Endothelial cell of umbilical vein (primary cell): ENCODE measurements around the gene CD1E. TPM values are rescaled to one million over a fixed set of nuclear protein-coding genes. Genes with fewer than 3 reads are reported as not detected.

Experiments
- BruUV-seq: library from RNA; stranded (reverse); fragments of 400-500 nt; replicated peaks from 2 replicates; lab custom pipeline; 2021; lab: Mats Ljungman, UMichigan
- CTCF ChIA-PET: fragments of 300-600, 350-600 bp; sonication (Branson Sonifier 250); formaldehyde crosslinking; loops from one replicate; lab custom pipeline; 2021; ENCODE audit warnings: antibody characterized with exemption, inconsistent platforms; lab: Charles Lee
- POLR2A ChIA-PET: fragments of 300-600, 350-600 bp; sonication (Branson Sonifier 250); formaldehyde crosslinking; loops from one replicate; lab custom pipeline; 2021; ENCODE audit warnings: antibody characterized with exemption, inconsistent platforms; lab: Charles Lee
- DNase-seq: peaks from one replicate; pipeline ENCODE4 v3.0.0-alpha.2; 2011; ENCODE audit warnings: low read depth, low spot score
- FAIRE-seq: peaks from 2 replicates; lab custom pipeline; 2011; peaks lifted over from hg19 to GRCh38; lab: Jason Lieb, UNC
- H2AFZ ChIP-seq: 2 replicates; pipeline ENCODE4 v1.6.0; 2012; ENCODE audit warnings: low read depth, low read length, control low read depth, inconsistent platforms
- H3K27ac ChIP-seq: 2 replicates; pipeline ENCODE4 v1.5.1; 2011; ENCODE audit warnings: low read depth, mild to moderate bottlenecking, control low read depth, low read length, moderate library complexity; ENCODE audit not compliant: insufficient read depth
- H3K27me3 ChIP-seq, 2 experiments: 2 replicates each; pipeline versions ENCODE4 v1.6.0 to v1.6.1; 2011; ENCODE audit warnings: low read length in 2 of 2, mixed read lengths in 1 of 2; ENCODE audit not compliant: control insufficient read depth in 2 of 2, insufficient read depth in 2 of 2
- H3K36me3 ChIP-seq, 2 experiments: 2 replicates in 1 of 2; 3 replicates in 1 of 2; pipeline ENCODE4 v1.5.1; 2011; ENCODE audit warnings: low read length in 2 of 2, mild to moderate bottlenecking in 1 of 2, moderate library complexity in 1 of 2; ENCODE audit not compliant: control insufficient read depth in 2 of 2, insufficient read depth in 2 of 2; ENCODE audit errors: extremely low read depth in 1 of 2
- H3K4me1 ChIP-seq: 3 replicates; pipeline ENCODE4 v1.5.1; 2011; ENCODE audit warnings: mild to moderate bottlenecking, low read length; ENCODE audit not compliant: control insufficient read depth, insufficient read depth; ENCODE audit errors: extremely low read depth
- H3K4me2 ChIP-seq: 2 replicates; pipeline ENCODE4 v1.6.1; 2011; ENCODE audit warnings: low read length, control low read depth, mixed read lengths; ENCODE audit not compliant: insufficient read depth
- H3K4me3 ChIP-seq, 3 experiments: fragments of 200-600 bp in 1 of 3; sonication (generic), shearing (Covaris generic) in 1 of 3; replicated peaks in 1 of 3; 2 replicates each; pipeline ENCODE4 v1.5.1; 2011 to 2016; ENCODE audit warnings: control low read depth in 3 of 3, low read length in 3 of 3, mild to moderate bottlenecking in 2 of 3, inconsistent platforms in 1 of 3, low read depth in 1 of 3, moderate library complexity in 1 of 3; ENCODE audit not compliant: insufficient read depth in 1 of 3
- H3K79me2 ChIP-seq: 2 replicates; pipeline ENCODE4 v1.6.0; 2012; ENCODE audit warnings: low read length, inconsistent platforms; ENCODE audit not compliant: control insufficient read depth, insufficient read depth
- H3K9ac ChIP-seq: replicated peaks from 2 replicates; pipeline ENCODE3; 2011; ENCODE audit warnings: low read length, control low read depth; ENCODE audit not compliant: insufficient read depth; ENCODE audit errors: extremely low read depth
- H3K9me1 ChIP-seq: replicated peaks from 3 replicates; pipeline ENCODE4 v1.6.0; 2011; ENCODE audit warnings: mild to moderate bottlenecking, low read length; ENCODE audit not compliant: control insufficient read depth, insufficient read depth; ENCODE audit errors: extremely low read depth
- H3K9me3 ChIP-seq: replicated peaks from 2 replicates; pipeline ENCODE4 v1.5.1; 2012; ENCODE audit warnings: low read length, inconsistent platforms; ENCODE audit not compliant: control insufficient read depth, insufficient read depth
- H4K20me1 ChIP-seq: replicated peaks from 2 replicates; pipeline ENCODE3; 2011; ENCODE audit warnings: mild to moderate bottlenecking, low read length; ENCODE audit not compliant: control insufficient read depth, insufficient read depth; ENCODE audit errors: extremely low read depth
- EZH2 ChIP-seq: IDR thresholded peaks from 2 replicates; pipeline ENCODE4 v1.6.1; 2012; ENCODE audit warnings: borderline replicate concordance, low read depth, mild to moderate bottlenecking, moderate library complexity, low read length, inconsistent platforms; ENCODE audit not compliant: severe bottlenecking
- FOS ChIP-seq: IDR thresholded peaks from 2 replicates; pipeline ENCODE4 v1.6.1; 2011; ENCODE audit warnings: mild to moderate bottlenecking, low read length, moderate library complexity, borderline replicate concordance; ENCODE audit not compliant: insufficient read depth
- GATA2 ChIP-seq: IDR thresholded peaks from 2 replicates; pipeline ENCODE4 v1.7.0; 2011; ENCODE audit warnings: low read depth, mild to moderate bottlenecking, moderate library complexity, mixed read lengths, low read length; ENCODE audit not compliant: insufficient read length, insufficient read depth
- JUN ChIP-seq: IDR thresholded peaks from 2 replicates; pipeline ENCODE4 v1.6.1; 2011; ENCODE audit warnings: borderline replicate concordance, low read depth; ENCODE audit not compliant: insufficient read length, insufficient read depth
- MYC ChIP-seq: IDR thresholded peaks from one replicate; pipeline ENCODE4 v1.6.1; 2011; ENCODE audit warnings: mild to moderate bottlenecking, low read depth, low read length
- POLR2A ChIP-seq: IDR thresholded peaks from 2 replicates; pipeline ENCODE4 v1.6.1; 2012; ENCODE audit warnings: low read depth, mild to moderate bottlenecking, control low read depth, low read length
- POLR2AphosphoS5 ChIP-seq: IDR thresholded peaks from 2 replicates; pipeline ENCODE4 v1.6.1; 2012; ENCODE audit warnings: low read depth, mild to moderate bottlenecking, control low read depth, low read length, moderate library complexity; ENCODE audit not compliant: insufficient read depth
- dilution Hi-C: fragments of 300-500 bp; cut with MboI; formaldehyde crosslinking; loops from one replicate; pipeline ENCODE4 v1.15.0; 2019; ENCODE audit warnings: low sequenced_read_pairs; ENCODE audit not compliant: extremely low pct_ligation_motif_present
- intact Hi-C: fragments of 100-400 bp; cut with micrococcal nuclease; formaldehyde crosslinking; loops from one replicate; pipeline ENCODE4 v1.10.0; 2022
- polyA plus RNA-seq, 4 experiments: library from polyadenylated mRNA; depleted of rRNA in 3 of 4; stranded (reverse) in 3 of 4; unstranded in 1 of 4; fragments of >200 nt; gene quantifications; 2 replicates each; pipeline versions ENCODE4 v1.2.1 to v1.2.3, GENCODE V29; 2011 to 2012; ENCODE audit warnings: missing spikeins in 1 of 4
- total RNA-seq: library from RNA; stranded (reverse); gene quantifications from 2 replicates; pipeline ENCODE4 v1.2.3, GENCODE V29; 2021
- TF ChIP-seq, protein P1 (sequence below): IDR thresholded peaks from 2 replicates; pipeline ENCODE4 v1.6.1; 2011; ENCODE audit not compliant: insufficient read depth, insufficient read length
- TF ChIP-seq, protein P2 (sequence below), 2 donors: IDR thresholded peaks; 1 replicate in 1 of 2; 2 replicates in 1 of 2; pipeline ENCODE4 v1.5.1; 2011; ENCODE audit warnings: low read length in 2 of 2, mild to moderate bottlenecking in 2 of 2, moderate library complexity in 2 of 2, control low read depth in 1 of 2, inconsistent platforms in 1 of 2, low read depth in 1 of 2; ENCODE audit not compliant: insufficient read depth in 1 of 2; ENCODE audit errors: extremely low read depth in 1 of 2

Gene CD1E
- total and polyA plus RNA-seq, 2 donors (not counting 3 experiments of a cell fraction or from before 2014, with no cell fraction given), result not detected

DNA sequence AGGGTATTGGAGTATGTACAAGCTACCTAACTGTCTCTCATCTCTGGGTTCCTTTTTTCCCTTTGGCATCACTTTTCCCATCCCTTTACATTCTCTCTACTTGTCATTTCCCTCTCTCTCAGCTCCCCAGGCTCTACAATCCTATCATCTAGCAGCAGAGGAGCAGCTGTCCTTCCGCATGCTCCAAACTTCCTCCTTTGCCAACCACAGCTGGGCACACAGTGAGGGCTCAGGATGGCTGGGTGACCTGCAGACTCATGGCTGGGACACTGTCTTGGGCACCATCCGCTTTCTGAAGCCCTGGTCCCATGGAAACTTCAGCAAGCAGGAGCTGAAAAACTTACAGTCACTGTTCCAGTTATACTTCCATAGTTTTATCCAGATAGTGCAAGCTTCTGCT lies 561 bp downstream of the CD1E start:
- FAIRE-seq (no peak), DNase-seq (no peak)
- no peak overlapping the region for H3K4me3 ChIP-seq
- no peak overlapping the region for H3K9ac ChIP-seq
- no TSS peak for BruUV-seq
- H3K27me3 ChIP-seq, result no peaks in the 10 kb centered on the region
- TF ChIP-seq, protein P1, sequence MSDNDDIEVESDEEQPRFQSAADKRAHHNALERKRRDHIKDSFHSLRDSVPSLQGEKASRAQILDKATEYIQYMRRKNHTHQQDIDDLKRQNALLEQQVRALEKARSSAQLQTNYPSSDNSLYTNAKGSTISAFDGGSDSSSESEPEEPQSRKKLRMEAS, result no peak
- TF ChIP-seq, protein P2, sequence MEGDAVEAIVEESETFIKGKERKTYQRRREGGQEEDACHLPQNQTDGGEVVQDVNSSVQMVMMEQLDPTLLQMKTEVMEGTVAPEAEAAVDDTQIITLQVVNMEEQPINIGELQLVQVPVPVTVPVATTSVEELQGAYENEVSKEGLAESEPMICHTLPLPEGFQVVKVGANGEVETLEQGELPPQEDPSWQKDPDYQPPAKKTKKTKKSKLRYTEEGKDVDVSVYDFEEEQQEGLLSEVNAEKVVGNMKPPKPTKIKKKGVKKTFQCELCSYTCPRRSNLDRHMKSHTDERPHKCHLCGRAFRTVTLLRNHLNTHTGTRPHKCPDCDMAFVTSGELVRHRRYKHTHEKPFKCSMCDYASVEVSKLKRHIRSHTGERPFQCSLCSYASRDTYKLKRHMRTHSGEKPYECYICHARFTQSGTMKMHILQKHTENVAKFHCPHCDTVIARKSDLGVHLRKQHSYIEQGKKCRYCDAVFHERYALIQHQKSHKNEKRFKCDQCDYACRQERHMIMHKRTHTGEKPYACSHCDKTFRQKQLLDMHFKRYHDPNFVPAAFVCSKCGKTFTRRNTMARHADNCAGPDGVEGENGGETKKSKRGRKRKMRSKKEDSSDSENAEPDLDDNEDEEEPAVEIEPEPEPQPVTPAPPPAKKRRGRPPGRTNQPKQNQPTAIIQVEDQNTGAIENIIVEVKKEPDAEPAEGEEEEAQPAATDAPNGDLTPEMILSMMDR (IDR thresholded peaks at IDR 0.05; ENCODE audit: extremely low read depth in 1 of 2, insufficient read depth in 1 of 2, low read depth in 1 of 2, low read length in 2 of 2), result no peak
- no peak for TF ChIP-seq EZH2
- no peak for TF ChIP-seq FOS
- TF ChIP-seq POLR2A, result no peak
- no peak for TF ChIP-seq MYC
- no peak for TF ChIP-seq GATA2
- TF ChIP-seq POLR2AphosphoS5, result no peak
- TF ChIP-seq JUN, result no peak
- H2AFZ ChIP-seq, result no peak overlapping the region
- no peaks in the 10 kb centered on the region for H4K20me1 ChIP-seq
- no peaks in the 10 kb centered on the region for H3K9me3 ChIP-seq
- H3K79me2 ChIP-seq, result no peaks in the 10 kb centered on the region
- dilution Hi-C loops (no loop called here), intact Hi-C loops (no loop called here)
- ChIA-PET CTCF (no interaction called here), POLR2A (no interaction called here)
- H3K4me1 ChIP-seq, result no peaks in the 10 kb centered on the region
- H3K27ac ChIP-seq, result no peak overlapping the region
- H3K36me3 ChIP-seq, result no peaks in the 10 kb centered on the region
- H3K4me2 ChIP-seq, result no peak overlapping the region
- H3K9me1 ChIP-seq, result no peaks in the 10 kb centered on the region
